ENCODE results near the gene COBL. TPM values are rescaled to one million over a fixed set of nuclear protein-coding genes. Genes with fewer than 3 reads are reported as not detected.

COBL gene
- total RNA-seq, 1 experiment from 2014 or later: 52.3 TPM

- H3K79me2 ChIP-seq (ENCODE audit: insufficient read depth, low read length): no peaks in the 10 kb centered on the region
- H2BK120ac ChIP-seq (ENCODE audit: low read depth, low read length, poor library complexity, severe bottlenecking): no peak overlapping the region
- H3K27ac ChIP-seq (ENCODE audit: insufficient read length, low read depth, low read length): no peak overlapping the region
- H3K14ac ChIP-seq (ENCODE audit: insufficient read depth, low read length): no peak overlapping the region
- no peak overlapping the region for H4K91ac ChIP-seq (ENCODE audit: insufficient read length, low read depth, low read length)
- no peaks in the 10 kb centered on the region for H3K9me3 ChIP-seq (ENCODE audit: control insufficient read depth, low read depth, low read length)
- no peak overlapping the region for H2AFZ ChIP-seq (ENCODE audit: low read length)
- H3K18ac ChIP-seq (ENCODE audit: insufficient read length, low read depth, low read length): no peak overlapping the region
- H3K56ac ChIP-seq (ENCODE audit: insufficient read length, low read depth, low read length): no peak overlapping the region
- H2BK5ac ChIP-seq (ENCODE audit: insufficient read length, low read length): no peak overlapping the region
- no peak overlapping the region for H3K9ac ChIP-seq (ENCODE audit: extremely low read depth, insufficient read length, low read length)
- H2BK20ac ChIP-seq (ENCODE audit: low read depth, low read length, poor library complexity, severe bottlenecking): no peak overlapping the region
- no peaks in the 10 kb centered on the region for H3K27me3 Mint-ChIP-seq (ENCODE audit: low read depth)
- H3K4me1 Mint-ChIP-seq: peaks cover 30 to 39% of the 10 kb centered on the region in 2 experiments
- no peak overlapping the region for H3K23ac ChIP-seq (ENCODE audit: insufficient read length, low read depth, low read length)
- 0 out of 5 replicates have a peak, but pooled peaks cover 2% of the 10 kb centered on the region in 2 experiments for H3K9me3 Mint-ChIP-seq
- H3K23me2 ChIP-seq (ENCODE audit: insufficient read length, low read depth, low read length, poor library complexity, severe bottlenecking): no peaks in the 10 kb centered on the region
- H4K8ac ChIP-seq (replicated peaks; ENCODE audit: insufficient read length, low read depth, low read length): no peak overlapping the region
- no CpG with 5 or more reads among the region's 1 CpG for WGBS (ENCODE audit: extremely low coverage, insufficient read length, low lambda C conversion rate)
- no peaks in the 10 kb centered on the region for H4K20me1 ChIP-seq (ENCODE audit: control insufficient read depth, insufficient read depth, insufficient read length)
- H3K4me1 ChIP-seq (ENCODE audit: insufficient read depth, low read length): peaks cover 12% of the 10 kb centered on the region
- H3K27me3 ChIP-seq (ENCODE audit: insufficient read depth, low read length): no peaks in the 10 kb centered on the region
- TF ChIP-seq CTCF (conservative IDR thresholded peaks at IDR 0.05): no peak
- no peak overlapping the region for H2AK5ac ChIP-seq (ENCODE audit: insufficient read length, low read length)
- no peak overlapping the region for H2BK15ac ChIP-seq (ENCODE audit: low read depth, low read length)
- H3K4ac ChIP-seq (ENCODE audit: low read depth, low read length): no peak overlapping the region
- peaks cover 0 to 4% (median 0%) of the 10 kb centered on the region in 3 experiments; a peak in 2 of 7 replicates for H3K36me3 Mint-ChIP-seq (ENCODE audit: insufficient read depth in 1 of 3, low read depth in 3 of 3)
- no peaks in the 10 kb centered on the region for H3K79me1 ChIP-seq (ENCODE audit: insufficient read depth, low read depth, low read length, poor library complexity, severe bottlenecking)
- H3T11ph ChIP-seq (ENCODE audit: low read length): no peak overlapping the region
- no peak overlapping the region for H3K4me2 ChIP-seq (ENCODE audit: insufficient read depth, insufficient read length, low read length)
- no peak overlapping the region for H3K4me3 Mint-ChIP-seq
- DNase-seq: no peak
- H2BK12ac ChIP-seq (ENCODE audit: insufficient read length, low read depth, low read length): no peak overlapping the region
- H4K5ac ChIP-seq (ENCODE audit: insufficient read length, low read depth, low read length): no peak overlapping the region
- H3K27ac Mint-ChIP-seq: no peak overlapping the region
Observed at GRCh38 chr7:50988988-50989387, 327.6 kb downstream of the COBL start.

Measured in H9 (cell line).